Mesothelial cell of epicardium (in vitro differentiated cells): ENCODE results near the gene TCAF1. TPM values are rescaled to one million over a fixed set of nuclear protein-coding genes. Genes with fewer than 3 reads are reported as not detected.
"Not testable (repeated sequence)": the region's sequence is repeated elsewhere in the genome, so short reads cannot be mapped to it uniquely, and the experiment has no call there.

Experiments used
- DNase-seq, 2 experiments: peaks; one replicate each; pipeline ENCODE4 v3.0.0; 2021; ENCODE audit warnings: low spot score in 2 of 2; ENCODE audit not compliant: unreplicated experiment in 2 of 2
- H3K27ac Mint-ChIP-seq: 2 replicates; pipeline ENCODE4 v1.8.0; 2021; ENCODE audit warnings: mixed read lengths
- H3K27me3 Mint-ChIP-seq: 2 replicates; pipeline ENCODE4 v1.8.0; 2021; ENCODE audit warnings: low read depth, mixed read lengths
- H3K36me3 Mint-ChIP-seq: 2 replicates; pipeline ENCODE4 v1.8.0; 2021; ENCODE audit warnings: mixed read lengths
- H3K4me1 Mint-ChIP-seq: 2 replicates; pipeline ENCODE4 v1.8.0; 2021; ENCODE audit warnings: mixed read lengths
- H3K4me3 Mint-ChIP-seq: 2 replicates; pipeline ENCODE4 v1.8.0; 2021; ENCODE audit warnings: mild to moderate bottlenecking, moderate library complexity, mixed read lengths
- H3K9me3 Mint-ChIP-seq: 2 replicates; pipeline ENCODE4 v1.8.0; 2021; ENCODE audit warnings: mixed read lengths
- total RNA-seq: library from RNA; stranded (reverse); gene quantifications from 3 replicates; pipeline ENCODE4 v1.2.1, GENCODE V29; 2021
- TF ChIP-seq, protein P1 (sequence below): fragments of 200-600 bp; sonication (generic); IDR thresholded peaks from one replicate; pipeline ENCODE4 v1.5.0; 2021; ENCODE audit warnings: antibody characterized with exemption; ENCODE audit not compliant: unreplicated experiment

TCAF1 gene
- total RNA-seq, 1 donor from 2014 or later, result 101 TPM

DNA sequence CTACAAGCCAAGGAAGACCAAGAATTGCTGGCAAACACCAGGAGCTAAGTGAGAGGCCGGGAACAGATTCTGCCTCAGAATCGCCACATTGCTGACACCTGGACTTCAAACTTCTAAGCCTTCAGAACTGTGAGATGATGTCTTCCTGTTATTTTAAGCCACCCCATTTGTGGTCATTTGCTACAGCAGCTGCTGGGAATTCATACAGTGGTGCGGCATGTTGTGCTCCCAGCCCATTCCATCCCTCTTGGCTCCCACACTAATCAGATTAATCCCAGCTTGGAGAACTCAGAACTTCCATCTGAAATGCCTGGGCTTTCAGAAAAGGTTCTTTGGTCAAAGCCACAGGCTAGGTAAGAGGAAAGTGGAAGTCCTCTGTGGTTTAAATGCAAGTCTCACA, 24.9 kb downstream of the TCAF1 start:
- Mint-ChIP-seq H3K36me3 (peaks cover 30% of the 10 kb centered on the region), H3K4me1 (peaks cover 14% of the 10 kb centered on the region), H3K9me3 (no peaks in the 10 kb centered on the region), H3K4me3 (no peak overlapping the region), H3K27me3 (no peaks in the 10 kb centered on the region), H3K27ac (no peak overlapping the region)
- no peak for DNase-seq
- TF ChIP-seq, protein P1, sequence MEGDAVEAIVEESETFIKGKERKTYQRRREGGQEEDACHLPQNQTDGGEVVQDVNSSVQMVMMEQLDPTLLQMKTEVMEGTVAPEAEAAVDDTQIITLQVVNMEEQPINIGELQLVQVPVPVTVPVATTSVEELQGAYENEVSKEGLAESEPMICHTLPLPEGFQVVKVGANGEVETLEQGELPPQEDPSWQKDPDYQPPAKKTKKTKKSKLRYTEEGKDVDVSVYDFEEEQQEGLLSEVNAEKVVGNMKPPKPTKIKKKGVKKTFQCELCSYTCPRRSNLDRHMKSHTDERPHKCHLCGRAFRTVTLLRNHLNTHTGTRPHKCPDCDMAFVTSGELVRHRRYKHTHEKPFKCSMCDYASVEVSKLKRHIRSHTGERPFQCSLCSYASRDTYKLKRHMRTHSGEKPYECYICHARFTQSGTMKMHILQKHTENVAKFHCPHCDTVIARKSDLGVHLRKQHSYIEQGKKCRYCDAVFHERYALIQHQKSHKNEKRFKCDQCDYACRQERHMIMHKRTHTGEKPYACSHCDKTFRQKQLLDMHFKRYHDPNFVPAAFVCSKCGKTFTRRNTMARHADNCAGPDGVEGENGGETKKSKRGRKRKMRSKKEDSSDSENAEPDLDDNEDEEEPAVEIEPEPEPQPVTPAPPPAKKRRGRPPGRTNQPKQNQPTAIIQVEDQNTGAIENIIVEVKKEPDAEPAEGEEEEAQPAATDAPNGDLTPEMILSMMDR, result no peak

DNA sequence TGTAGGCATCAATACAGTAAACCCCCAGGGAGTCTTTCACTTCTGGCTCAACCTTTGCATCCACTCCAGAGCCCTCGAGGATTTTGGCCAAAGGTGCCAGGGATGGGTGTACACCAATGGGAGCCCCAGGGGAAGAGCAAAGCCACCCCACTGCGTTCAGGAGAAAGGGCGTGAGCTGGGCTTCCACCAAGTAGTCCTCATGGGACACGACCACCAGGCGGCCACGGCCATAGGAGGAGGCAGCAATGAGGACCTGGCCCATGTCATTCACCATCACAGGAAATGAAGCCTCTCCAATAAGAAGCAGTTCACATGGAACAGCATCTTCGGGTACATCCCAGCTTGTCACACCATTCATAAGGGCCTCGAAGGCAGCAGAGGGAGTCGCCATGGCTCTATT, 25.8 kb downstream of the TCAF1 start:
- peaks cover 7% of the 10 kb centered on the region for H3K4me1 Mint-ChIP-seq
- no peak for DNase-seq
- peaks cover 30% of the 10 kb centered on the region for H3K36me3 Mint-ChIP-seq
- no peak overlapping the region for H3K27ac Mint-ChIP-seq
- H3K27me3 Mint-ChIP-seq, result no peaks in the 10 kb centered on the region
- no peak overlapping the region for H3K4me3 Mint-ChIP-seq
- TF ChIP-seq, protein P1, result no peak
- H3K9me3 Mint-ChIP-seq, result no peaks in the 10 kb centered on the region

DNA sequence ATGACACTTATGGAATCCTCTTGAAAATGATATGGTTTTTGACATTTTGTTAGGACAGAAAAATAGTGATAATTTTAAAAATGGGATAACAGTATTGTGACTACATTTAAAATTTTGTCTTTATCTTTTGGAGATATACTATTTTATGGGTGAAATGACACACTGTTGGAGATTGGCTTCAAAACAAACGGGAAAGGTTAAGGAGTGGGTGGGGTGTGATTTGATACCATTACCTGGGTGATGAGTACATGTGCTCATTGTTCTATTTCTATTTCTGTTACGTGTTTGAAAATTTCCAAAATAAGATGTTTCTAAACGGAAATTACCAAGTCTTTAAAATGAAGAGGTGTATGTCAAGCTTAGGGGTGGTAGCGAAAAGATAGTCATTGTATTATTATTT, 28.7 kb downstream of the TCAF1 start:
- H3K4me3 Mint-ChIP-seq, DNase-seq, H3K27ac Mint-ChIP-seq, H3K4me1 Mint-ChIP-seq, H3K27me3 Mint-ChIP-seq, H3K9me3 Mint-ChIP-seq: not testable (repeated sequence)
- H3K36me3 Mint-ChIP-seq, result peaks cover 30% of the 10 kb centered on the region

DNA sequence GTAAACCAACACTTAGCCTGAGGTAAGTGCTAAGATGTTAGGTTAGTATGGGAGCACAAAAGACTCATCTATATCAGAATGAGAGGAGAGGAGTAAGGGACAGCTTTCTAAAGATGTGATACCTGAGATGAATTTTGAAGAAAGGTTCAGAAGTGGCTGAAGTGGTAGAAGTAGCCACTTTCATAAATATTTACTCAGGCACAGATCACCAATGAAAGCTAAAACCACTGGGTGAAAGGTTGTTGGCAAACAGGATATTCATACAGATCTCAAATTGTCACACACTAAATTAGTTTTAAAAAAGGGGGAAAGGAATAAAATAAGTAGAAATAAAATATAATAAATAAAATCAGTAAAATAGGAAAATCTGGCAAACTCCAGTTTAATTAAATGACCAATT, 30.4 kb downstream of the TCAF1 start:
- not testable (repeated sequence) for H3K4me3 Mint-ChIP-seq, H3K4me1 Mint-ChIP-seq, H3K9me3 Mint-ChIP-seq, DNase-seq, H3K27ac Mint-ChIP-seq, H3K27me3 Mint-ChIP-seq
- H3K36me3 Mint-ChIP-seq, result peaks cover 19% of the 10 kb centered on the region

DNA sequence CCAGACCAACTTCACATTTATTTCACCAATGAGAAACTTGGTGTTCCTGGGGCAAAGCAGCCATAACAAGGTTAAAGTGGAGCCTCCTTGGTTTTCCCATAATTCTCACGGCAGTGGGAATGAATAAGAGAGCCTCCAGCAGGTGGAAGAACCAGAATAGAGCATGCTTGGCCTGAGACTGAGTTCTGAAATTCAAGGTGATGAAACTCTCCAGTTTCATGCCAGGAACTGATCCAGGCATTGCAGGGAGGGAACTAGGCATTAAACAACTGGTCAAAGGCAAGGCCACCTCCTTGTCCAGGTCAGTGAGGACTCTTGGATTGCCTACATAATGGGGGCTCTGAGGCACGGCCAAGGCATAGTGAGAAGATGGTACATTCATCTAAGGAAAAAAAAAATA, 44.0 kb downstream of the TCAF1 start:
- not testable (repeated sequence) for H3K27ac Mint-ChIP-seq, H3K4me3 Mint-ChIP-seq, H3K9me3 Mint-ChIP-seq, H3K4me1 Mint-ChIP-seq, H3K27me3 Mint-ChIP-seq, H3K36me3 Mint-ChIP-seq, DNase-seq

DNA sequence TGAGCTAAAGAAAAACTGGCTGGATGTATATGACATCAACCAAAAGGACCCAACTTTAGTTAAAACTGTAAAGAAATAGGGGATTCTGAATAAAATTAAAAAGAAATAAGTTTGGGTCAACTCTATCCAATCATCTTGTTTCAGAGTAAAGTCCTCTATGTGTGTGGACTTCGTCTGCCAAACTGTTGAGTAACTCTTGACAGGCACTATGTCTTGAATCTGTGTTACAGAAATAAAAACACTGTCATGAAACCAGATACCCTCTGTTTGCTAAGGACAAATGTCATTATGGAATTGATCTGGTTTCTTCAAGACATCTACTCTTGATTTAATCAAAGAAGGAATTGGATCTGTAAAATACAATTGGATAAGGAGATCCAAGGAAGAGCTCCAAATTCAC, 46.5 kb downstream of the TCAF1 start:
- not testable (repeated sequence) for DNase-seq, H3K27me3 Mint-ChIP-seq, H3K4me1 Mint-ChIP-seq, H3K9me3 Mint-ChIP-seq, H3K27ac Mint-ChIP-seq, H3K4me3 Mint-ChIP-seq, H3K36me3 Mint-ChIP-seq

DNA sequence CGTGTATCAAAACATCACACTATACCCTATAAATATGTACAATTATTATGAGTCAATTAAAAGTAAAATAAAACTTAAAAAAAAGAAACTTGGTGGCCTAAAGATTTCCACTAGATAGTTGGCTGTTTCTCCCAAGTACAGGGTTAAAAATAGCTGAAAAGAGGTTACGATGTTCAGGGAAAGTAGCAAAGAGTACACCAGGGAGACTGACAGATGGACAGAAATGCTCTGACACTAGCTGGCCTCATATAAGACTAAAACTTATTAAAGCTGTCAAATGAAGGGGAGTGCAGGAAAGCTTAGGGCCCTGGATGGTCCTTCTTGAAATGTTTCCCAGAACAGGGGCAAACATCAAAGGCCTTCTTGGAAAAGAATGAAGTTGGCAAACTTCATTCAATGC, 51.3 kb downstream of the TCAF1 start:
- no peaks in the 10 kb centered on the region for H3K4me1 Mint-ChIP-seq
- H3K27ac Mint-ChIP-seq, result no peak overlapping the region
- peaks cover 1% of the 10 kb centered on the region for H3K36me3 Mint-ChIP-seq
- no peaks in the 10 kb centered on the region for H3K9me3 Mint-ChIP-seq
- no peaks in the 10 kb centered on the region for H3K27me3 Mint-ChIP-seq
- TF ChIP-seq, protein P1, result no peak
- DNase-seq, result no peak
- no peak overlapping the region for H3K4me3 Mint-ChIP-seq

DNA sequence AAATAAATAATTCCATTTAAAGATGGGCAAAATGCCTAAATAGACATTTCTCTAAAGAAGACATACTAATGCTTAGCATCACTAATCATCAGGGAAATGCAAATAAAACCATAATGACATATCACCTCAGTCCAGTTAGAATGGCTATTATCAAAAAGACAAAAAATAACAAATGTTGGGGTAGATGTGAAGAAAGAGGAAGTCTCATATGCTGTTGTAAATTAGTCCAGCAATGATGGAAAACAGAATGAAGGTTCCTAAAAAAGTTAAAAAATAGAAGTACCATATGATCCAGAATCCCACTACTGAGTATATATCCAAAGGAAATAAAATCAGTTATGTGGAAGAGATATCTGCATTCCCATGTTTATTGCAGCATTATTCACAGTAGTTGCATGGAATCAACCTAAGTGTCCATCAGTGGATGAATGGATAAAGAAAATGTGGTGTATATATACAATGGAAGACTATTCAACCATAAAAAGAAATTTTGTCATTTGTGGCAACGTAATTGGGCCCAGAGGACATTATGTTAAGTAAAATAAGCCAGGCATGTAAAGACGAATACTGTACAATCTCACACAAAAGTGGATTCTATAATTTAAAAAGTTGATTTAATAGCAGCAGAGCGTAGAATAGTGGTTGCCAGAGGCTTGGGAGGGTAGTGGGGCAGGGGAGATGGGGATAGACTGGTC, 52.0 kb downstream of the TCAF1 start:
- DNase-seq, result no peak
- H3K4me3 Mint-ChIP-seq, result no peak overlapping the region

More for the DNA sequence above, 52.0 kb downstream of the TCAF1 start:
- no peak overlapping the region for H3K27ac Mint-ChIP-seq
- peaks cover 7% of the 10 kb centered on the region for H3K36me3 Mint-ChIP-seq
- TF ChIP-seq, protein P1, result no peak
- H3K27me3 Mint-ChIP-seq, result no peaks in the 10 kb centered on the region
- peaks cover 6% of the 10 kb centered on the region for H3K9me3 Mint-ChIP-seq
- H3K4me1 Mint-ChIP-seq, result no peaks in the 10 kb centered on the region
